ENCODE measurements around the gene LYSET.

- no peak for TF ChIP-seq CTCF (IDR thresholded peaks at IDR 0.05)
- no peak for TF ChIP-seq ZFX (IDR thresholded peaks at IDR 0.05; ENCODE audit: borderline replicate concordance)
These were observed 28.3 kb upstream of the LYSET start for GRCh38 chr14:93156693-93157369.

Data from 22Rv1 (cell line).